Measurements from ENCODE around the gene CFAP126.
"Not testable (repeated sequence)": the region's sequence is repeated elsewhere in the genome, so short reads cannot be mapped to it uniquely, and the experiment has no call there.

The CFAP126 gene

GRCh38 chr1:161379071-161379470, 11.4 kb upstream of the CFAP126 start:
- DNase-seq = no peak

GRCh38 chr1:161378014-161378413, 10.3 kb upstream of the CFAP126 start:
- DNase-seq = no peak

- no peak for DNase-seq
These were observed 6.7 kb upstream of the CFAP126 start for GRCh38 chr1:161374373-161374772.

- no peak for DNase-seq
These were observed 5.8 kb upstream of the CFAP126 start for GRCh38 chr1:161373442-161373841.

GRCh38 chr1:161365207-161365606, 2.5 kb downstream of the CFAP126 start:
- DNase-seq = no peak

GRCh38 chr1:161364332-161364731, 3.3 kb downstream of the CFAP126 start:
- DNase-seq = no peak

GRCh38 chr1:161359291-161359690, 8.4 kb downstream of the CFAP126 start:
- no peak for DNase-seq

- no peak for DNase-seq
These were observed 10.6 kb downstream of the CFAP126 start for GRCh38 chr1:161357073-161357472.

- DNase-seq = no peak
These were observed 16.2 kb downstream of the CFAP126 start for GRCh38 chr1:161351482-161351881.

- no peak for DNase-seq
These were observed 17.0 kb downstream of the CFAP126 start for GRCh38 chr1:161350671-161351070.

GRCh38 chr1:161342821-161343220, 24.9 kb downstream of the CFAP126 start:
- no peak for DNase-seq

GRCh38 chr1:161342177-161342576, 25.5 kb downstream of the CFAP126 start:
- no peak for DNase-seq

- DNase-seq = no peak
These were observed 31.9 kb downstream of the CFAP126 start for GRCh38 chr1:161335796-161336195.

- no peak for DNase-seq
These were observed 34.5 kb downstream of the CFAP126 start for GRCh38 chr1:161333166-161333565.

- DNase-seq = no peak
These were observed 37.3 kb downstream of the CFAP126 start for GRCh38 chr1:161330346-161330745.

GRCh38 chr1:161324020-161324419, 43.7 kb downstream of the CFAP126 start:
- no peak for DNase-seq

GRCh38 chr1:161315841-161316674, 51.6 kb downstream of the CFAP126 start:
- not testable (repeated sequence) for DNase-seq
